Esophagus mucosa (tissue), 1 donor: ENCODE results near the gene GAS1. TPM values are rescaled to one million over a fixed set of nuclear protein-coding genes. Genes with fewer than 3 reads are reported as not detected.

ENCODE experiments used
- ATAC-seq: fragments of 200-7000 bp; cut with Tn5 transposase; one replicate; pipeline ENCODE4 v1.9.1; 2020
- total RNA-seq: library from RNA; stranded (reverse); gene quantifications from one replicate; pipeline ENCODE4 v1.2.4, GENCODE V29; 2023
- donor health status: DM: yes; HTN: yes; CAD: no.

The GAS1 gene
- total RNA-seq, 1 donor from 2014 or later: 2.4 TPM

DNA sequence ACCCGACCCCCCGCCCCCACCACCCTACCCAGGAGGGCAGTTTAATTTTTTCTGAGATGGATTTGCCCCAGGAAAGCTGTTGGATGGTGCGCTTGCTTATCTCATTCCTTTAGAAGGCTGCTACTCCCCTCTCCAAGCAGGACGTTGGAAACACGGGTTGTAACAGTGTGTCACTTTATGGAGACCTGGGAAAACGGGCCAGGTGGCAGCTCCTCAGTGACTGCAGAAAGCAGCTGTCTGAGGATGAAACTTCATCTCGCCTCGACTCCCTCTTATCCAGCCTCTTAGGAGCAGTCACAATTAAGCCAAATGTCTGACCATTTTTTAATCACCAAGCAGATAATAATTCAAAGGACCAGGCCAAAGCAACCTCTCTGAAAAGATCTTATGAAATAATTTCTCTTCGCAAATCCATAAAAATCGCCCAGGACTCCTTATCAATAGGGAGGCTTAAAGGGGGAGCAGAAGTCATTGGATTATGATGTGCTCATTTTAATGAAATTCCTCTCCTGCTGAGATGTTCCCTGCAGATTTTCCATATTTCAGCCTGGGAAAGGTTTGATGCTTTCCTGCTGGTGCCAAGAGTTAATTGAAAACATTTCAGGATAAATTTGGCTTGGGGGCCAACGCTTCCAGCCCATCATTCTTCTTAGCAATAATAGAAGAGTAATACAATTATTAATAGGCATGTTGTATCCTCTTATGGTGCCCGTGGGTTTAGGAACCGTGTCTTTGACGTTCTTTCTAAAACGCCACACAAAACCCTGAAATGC is 26.0 kb downstream of the GAS1 start:
- no peak for ATAC-seq

- no peak for ATAC-seq
Measured at GRCh38 chr9:86918556-86918955, 28.8 kb downstream of the GAS1 start.

DNA sequence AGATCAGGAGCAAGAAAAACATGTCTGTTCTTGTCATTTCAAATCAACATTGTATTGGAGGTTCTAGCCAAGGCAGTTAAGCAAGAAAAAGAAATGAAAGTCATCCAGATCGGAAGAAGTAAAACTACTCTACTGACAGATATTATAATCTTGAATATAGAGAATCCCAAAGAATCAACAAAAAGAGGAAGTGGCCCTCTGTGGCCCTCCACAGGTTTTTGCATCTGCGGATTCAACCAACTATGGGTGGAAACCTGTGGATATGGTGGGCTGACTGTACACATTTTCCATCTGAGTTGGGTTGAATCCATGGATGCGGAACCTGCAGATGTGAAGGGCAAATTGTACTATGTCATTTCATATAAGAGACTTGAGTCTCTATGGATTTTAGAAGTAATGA is 35.1 kb downstream of the GAS1 start:
- no peak for ATAC-seq

GRCh38 chr9:86909388-86909787 is 37.9 kb downstream of the GAS1 start:
- no peak for ATAC-seq

GRCh38 chr9:86908261-86908660 is 39.0 kb downstream of the GAS1 start:
- no peak for ATAC-seq

DNA sequence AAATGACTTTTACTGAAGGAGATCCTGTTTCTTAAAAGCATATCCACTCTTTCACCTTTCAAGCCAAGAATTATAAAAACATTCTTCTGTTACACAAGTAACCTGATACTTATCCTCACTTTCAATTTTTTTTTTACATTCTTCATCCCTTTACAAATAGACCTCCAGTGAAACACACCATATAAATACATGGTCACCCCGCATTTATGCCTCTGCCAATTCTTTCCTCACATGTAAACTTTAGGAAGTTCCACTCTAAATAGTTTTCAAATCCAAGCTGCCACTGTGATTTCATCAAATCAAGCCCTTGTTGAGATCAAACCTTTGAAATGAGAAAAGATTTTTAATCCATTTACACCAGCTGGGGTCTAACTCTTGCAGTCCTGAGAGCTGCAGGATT is 40.0 kb downstream of the GAS1 start:
- no peak for ATAC-seq

DNA sequence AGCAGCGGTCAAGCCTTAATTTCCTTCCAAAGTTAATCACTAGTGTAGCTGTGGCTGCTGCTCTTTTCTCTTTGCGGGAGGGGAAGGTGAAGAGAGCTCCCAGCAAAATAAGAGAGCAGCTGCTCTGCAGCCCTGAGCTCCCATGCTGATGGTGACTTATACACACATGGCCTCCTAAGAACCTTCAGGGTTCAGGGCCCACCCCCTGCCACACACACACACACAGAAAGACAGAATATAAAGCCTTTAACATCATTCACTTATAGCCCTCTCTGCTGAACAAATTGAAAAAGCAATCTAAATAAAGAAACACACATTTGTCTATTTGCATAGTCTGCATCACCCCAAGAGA is 43.6 kb downstream of the GAS1 start:
- ATAC-seq: no peak

DNA sequence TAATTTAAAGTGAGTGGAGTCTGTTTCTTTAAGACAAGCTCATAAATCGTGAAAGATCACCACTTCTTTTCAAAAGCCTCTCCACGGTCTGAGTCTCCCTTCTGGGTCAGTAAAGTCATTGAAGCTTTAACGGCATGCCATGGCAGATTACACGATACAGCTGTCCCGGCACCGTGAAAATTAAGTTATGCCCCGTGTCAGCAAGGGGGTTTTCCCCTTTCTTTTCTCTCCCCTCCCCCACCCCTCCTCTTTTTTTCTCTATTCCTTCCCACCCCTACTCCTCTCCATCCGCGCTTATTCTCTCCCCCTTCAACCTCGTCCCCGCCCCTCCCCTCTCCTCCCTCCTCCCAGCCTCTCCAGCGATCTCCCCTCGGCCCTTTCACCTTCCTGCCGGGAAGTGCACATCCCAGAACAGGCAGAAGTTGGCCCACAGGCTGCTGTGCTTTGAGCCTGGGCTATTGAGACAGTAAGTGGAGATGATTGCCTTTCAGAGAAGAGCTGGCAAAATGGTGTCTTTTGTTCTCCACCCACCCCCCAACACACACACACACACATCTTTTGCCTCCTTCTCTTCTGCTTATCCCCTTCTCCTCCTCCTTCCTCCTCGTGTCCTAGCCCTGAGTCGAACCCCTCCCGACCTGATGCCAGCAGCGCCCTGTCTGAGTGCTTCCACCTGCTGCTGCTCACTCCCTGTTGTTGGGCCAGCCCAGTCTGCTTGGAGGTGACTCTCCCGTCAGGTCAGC is 44.1 kb downstream of the GAS1 start:
- ATAC-seq: no peak

DNA sequence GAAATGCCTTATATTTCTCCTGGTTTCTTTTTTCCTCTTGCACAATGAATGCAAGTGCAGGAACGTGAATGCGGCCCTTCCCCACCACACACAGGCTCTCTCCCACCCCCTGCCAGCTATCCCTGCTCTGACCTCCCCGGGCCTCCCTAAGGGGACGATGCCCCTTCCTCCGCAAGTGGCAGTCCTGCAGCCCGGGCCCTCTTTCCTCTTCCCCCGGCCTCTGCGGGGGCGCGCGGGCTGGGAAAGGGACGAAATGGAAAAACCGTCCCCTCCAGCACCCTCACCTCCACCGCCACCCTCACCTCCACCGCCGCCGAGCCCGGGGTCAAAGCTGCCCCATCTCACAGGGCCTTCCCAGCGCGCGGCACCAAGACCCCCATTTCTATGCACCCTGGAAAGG is 44.7 kb downstream of the GAS1 start:
- no peak for ATAC-seq

- ATAC-seq: no peak
Measured at GRCh38 chr9:86902176-86902575, 45.1 kb downstream of the GAS1 start.

- ATAC-seq: no peak
Measured at GRCh38 chr9:86901511-86901910, 45.8 kb downstream of the GAS1 start.
